H9 (cell line): Measurements from ENCODE around the gene FUT2. TPM values are rescaled to one million over a fixed set of nuclear protein-coding genes. Genes with fewer than 3 reads are reported as not detected.

Experiments used
- DNase-seq: peaks from one replicate; pipeline ENCODE4 v3.0.0-alpha.2; 2017
- H2AFZ ChIP-seq: one replicate; pipeline ENCODE4 v1.6.1; 2013; ENCODE audit warnings: mild to moderate bottlenecking, low read length, control low read depth, moderate library complexity
- H2AK5ac ChIP-seq: 2 replicates; pipeline ENCODE4 v1.6.1; 2013; ENCODE audit warnings: low read length, control low read depth, mixed read lengths; ENCODE audit not compliant: insufficient read length
- H2BK120ac ChIP-seq: one replicate; pipeline ENCODE4 v1.6.1; 2013; ENCODE audit warnings: low read depth, mild to moderate bottlenecking, low read length, control low read depth, inconsistent platforms; ENCODE audit not compliant: poor library complexity, severe bottlenecking
- H2BK12ac ChIP-seq: 2 replicates; pipeline ENCODE4 v1.6.1; 2013; ENCODE audit warnings: low read length, control low read depth, mixed read lengths, low read depth; ENCODE audit not compliant: insufficient read length
- H2BK15ac ChIP-seq: 2 replicates; pipeline ENCODE4 v1.6.1; 2013; ENCODE audit warnings: low read depth, low read length, control low read depth
- H2BK20ac ChIP-seq: one replicate; pipeline ENCODE4 v1.6.1; 2013; ENCODE audit warnings: low read depth, mild to moderate bottlenecking, low read length, control low read depth, inconsistent platforms; ENCODE audit not compliant: poor library complexity, severe bottlenecking
- H2BK5ac ChIP-seq: 2 replicates; pipeline ENCODE4 v1.6.1; 2013; ENCODE audit warnings: low read length, control low read depth, mixed read lengths; ENCODE audit not compliant: insufficient read length
- H3K14ac ChIP-seq: 2 replicates; pipeline ENCODE4 v1.6.1; 2013; ENCODE audit warnings: low read length, control low read depth; ENCODE audit not compliant: insufficient read depth
- H3K18ac ChIP-seq: 2 replicates; pipeline ENCODE4 v1.6.1; 2013; ENCODE audit warnings: low read depth, mild to moderate bottlenecking, mixed read lengths, low read length, control low read depth; ENCODE audit not compliant: insufficient read length
- H3K23ac ChIP-seq: 2 replicates; pipeline ENCODE4 v1.6.1; 2013; ENCODE audit warnings: low read length, control low read depth, mixed read lengths, low read depth; ENCODE audit not compliant: insufficient read length
- H3K23me2 ChIP-seq: 2 replicates; pipeline ENCODE4 v1.6.1; 2013; ENCODE audit warnings: low read depth, mild to moderate bottlenecking, mixed read lengths, low read length, control low read depth; ENCODE audit not compliant: insufficient read length, poor library complexity, severe bottlenecking
- H3K27ac ChIP-seq: 2 replicates; pipeline ENCODE4 v1.5.1; 2013; ENCODE audit warnings: low read length, control low read depth, mixed read lengths, low read depth; ENCODE audit not compliant: insufficient read length
- H3K27me3 ChIP-seq: 2 replicates; pipeline ENCODE4 v1.6.1; 2013; ENCODE audit warnings: low read length, control low read depth, inconsistent platforms; ENCODE audit not compliant: insufficient read depth
- H3K4ac ChIP-seq: 2 replicates; pipeline ENCODE4 v1.6.1; 2013; ENCODE audit warnings: low read depth, mild to moderate bottlenecking, control low read depth, inconsistent platforms, low read length, moderate library complexity
- H3K4me1 ChIP-seq: 2 replicates; pipeline ENCODE4 v1.6.1; 2013; ENCODE audit warnings: low read length, control low read depth, inconsistent platforms; ENCODE audit not compliant: insufficient read depth
- H3K4me2 ChIP-seq: 2 replicates; pipeline ENCODE4 v1.6.1; 2013; ENCODE audit warnings: low read length, control low read depth, mixed read lengths; ENCODE audit not compliant: insufficient read length, insufficient read depth
- H3K56ac ChIP-seq: 2 replicates; pipeline ENCODE4 v1.6.1; 2013; ENCODE audit warnings: low read depth, mild to moderate bottlenecking, mixed read lengths, low read length, control low read depth; ENCODE audit not compliant: insufficient read length
- H3K79me1 ChIP-seq: 2 replicates; pipeline ENCODE4 v1.6.1; 2013; ENCODE audit warnings: low read depth, mild to moderate bottlenecking, moderate library complexity, low read length, control low read depth, inconsistent platforms; ENCODE audit not compliant: insufficient read depth, poor library complexity, severe bottlenecking
- H3K79me2 ChIP-seq: 2 replicates; pipeline ENCODE4 v1.6.1; 2013; ENCODE audit warnings: low read length, control low read depth, inconsistent platforms; ENCODE audit not compliant: insufficient read depth
- H3K9ac ChIP-seq: 2 replicates; pipeline ENCODE4 v1.6.1; 2013; ENCODE audit warnings: low read length, control low read depth, mixed read lengths; ENCODE audit not compliant: insufficient read length; ENCODE audit errors: extremely low read depth
- H3K9me3 ChIP-seq: one replicate; pipeline ENCODE4 v1.6.1; 2013; ENCODE audit warnings: low read depth, low read length, inconsistent platforms; ENCODE audit not compliant: control insufficient read depth
- H3T11ph ChIP-seq: one replicate; pipeline ENCODE4 v1.6.1; 2013; ENCODE audit warnings: mild to moderate bottlenecking, low read length, control low read depth, inconsistent platforms
- H4K20me1 ChIP-seq: one replicate; pipeline ENCODE4 v1.6.1; 2013; ENCODE audit not compliant: control insufficient read depth, insufficient read length, insufficient read depth
- H4K5ac ChIP-seq: 2 replicates; pipeline ENCODE4 v1.6.1; 2013; ENCODE audit warnings: low read depth, mild to moderate bottlenecking, mixed read lengths, low read length, control low read depth; ENCODE audit not compliant: insufficient read length
- H4K8ac ChIP-seq: replicated peaks from 2 replicates; pipeline ENCODE4 v1.6.1; 2013; ENCODE audit warnings: low read length, control low read depth, mixed read lengths, low read depth; ENCODE audit not compliant: insufficient read length
- H4K91ac ChIP-seq: 2 replicates; pipeline ENCODE4 v1.6.1; 2013; ENCODE audit warnings: low read depth, mild to moderate bottlenecking, moderate library complexity, mixed read lengths, low read length, control low read depth; ENCODE audit not compliant: insufficient read length
- H3K27ac Mint-ChIP-seq, 3 experiments: 2 replicates in 2 of 3; 3 replicates in 1 of 3; pipeline ENCODE4 v1.8.0; 2020 to 2021; ENCODE audit warnings: mixed read lengths in 3 of 3, mild to moderate bottlenecking in 1 of 3, moderate library complexity in 1 of 3
- H3K27me3 Mint-ChIP-seq: 2 replicates; pipeline ENCODE4 v1.8.0; 2021; ENCODE audit warnings: low read depth, mild to moderate bottlenecking, moderate library complexity, mixed read lengths
- H3K36me3 Mint-ChIP-seq, 3 experiments: 2 replicates in 2 of 3; 3 replicates in 1 of 3; pipeline ENCODE4 v1.8.0; 2020 to 2021; ENCODE audit warnings: low read depth in 3 of 3, mixed read lengths in 3 of 3; ENCODE audit not compliant: insufficient read depth in 1 of 3
- H3K4me1 Mint-ChIP-seq, 2 experiments: 2 replicates each; pipeline ENCODE4 v1.8.0; 2020; ENCODE audit warnings: mixed read lengths in 2 of 2
- H3K4me3 Mint-ChIP-seq, 2 experiments: 2 replicates in 1 of 2; 3 replicates in 1 of 2; pipeline ENCODE4 v1.8.0; 2020 to 2021; ENCODE audit warnings: mild to moderate bottlenecking in 2 of 2, mixed read lengths in 2 of 2, moderate library complexity in 1 of 2
- H3K9me3 Mint-ChIP-seq, 2 experiments: 2 replicates in 1 of 2; 3 replicates in 1 of 2; pipeline ENCODE4 v1.8.0; 2020; ENCODE audit warnings: mild to moderate bottlenecking in 2 of 2, mixed read lengths in 2 of 2, moderate library complexity in 1 of 2
- WGBS: extraction: QIAGEN DNeasy Blood & Tissue Kit; methylation state at CpG from one replicate; pipeline ENCODE4 v1.1.7; 2013; ENCODE audit warnings: missing lambda C conversion rate, low lambda C conversion rate, mixed read lengths; ENCODE audit not compliant: insufficient read length; ENCODE audit errors: extremely low coverage; 5-methylcytosine and 5-hydroxymethylcytosine counted together
- total RNA-seq: library from RNA; stranded (reverse); gene quantifications from 2 replicates; pipeline ENCODE4 v1.2.1, GENCODE V29; 2021
- TF ChIP-seq, protein P1 (sequence below): fragments of 200-600 bp; sonication (generic); conservative IDR thresholded peaks from 3 replicates; pipeline ENCODE4 v1.8.0; 2021; ENCODE audit warnings: antibody characterized with exemption, mild to moderate bottlenecking

Gene FUT2
- total RNA-seq, 1 experiment from 2014 or later: 11.4 TPM

GRCh38 chr19:48661711-48662090, 34.1 kb upstream of the FUT2 start:
- H4K8ac ChIP-seq: no peak overlapping the region
- H3K79me2 ChIP-seq: no peaks in the 10 kb centered on the region
- H2AFZ ChIP-seq: no peak overlapping the region
- no peaks in the 10 kb centered on the region for H3K79me1 ChIP-seq
- no peak overlapping the region for H2BK15ac ChIP-seq
- H3K4ac ChIP-seq: no peak overlapping the region
- no peak overlapping the region for H3K9ac ChIP-seq
- Mint-ChIP-seq H3K27ac (no peak overlapping the region; a peak in 1 of 7 replicates), H3K27me3 (peaks cover 13% of the 10 kb centered on the region), H3K9me3 (peaks cover 5 to 6% of the 10 kb centered on the region in 2 experiments; a peak in 3 of 5 replicates), H3K4me1 (peaks cover 4 to 11% of the 10 kb centered on the region in 2 experiments), H3K4me3 (no peak overlapping the region), H3K36me3 (peaks cover 0 to 6% (median 5%) of the 10 kb centered on the region in 3 experiments; a peak in 2 of 7 replicates)
- no peak overlapping the region for H2BK12ac ChIP-seq
- H4K5ac ChIP-seq: no peak overlapping the region
- no peak overlapping the region for H3K4me2 ChIP-seq
- no peaks in the 10 kb centered on the region for H3K23me2 ChIP-seq
- no peak overlapping the region for H3K56ac ChIP-seq
- no peak overlapping the region for H3K18ac ChIP-seq
- no CpG with 5 or more reads among the region's 50 CpGs for WGBS
- H4K20me1 ChIP-seq: no peaks in the 10 kb centered on the region
- no peaks in the 10 kb centered on the region for H3K27me3 ChIP-seq
- no peak overlapping the region for H2AK5ac ChIP-seq
- no peak overlapping the region for H3K27ac ChIP-seq
- H3K14ac ChIP-seq: no peak overlapping the region
- no peak overlapping the region for H2BK120ac ChIP-seq
- DNase-seq: no peak
- no peaks in the 10 kb centered on the region for H3K9me3 ChIP-seq
- no peak overlapping the region for H3T11ph ChIP-seq
- no peaks in the 10 kb centered on the region for H3K4me1 ChIP-seq
- TF ChIP-seq, protein P1, sequence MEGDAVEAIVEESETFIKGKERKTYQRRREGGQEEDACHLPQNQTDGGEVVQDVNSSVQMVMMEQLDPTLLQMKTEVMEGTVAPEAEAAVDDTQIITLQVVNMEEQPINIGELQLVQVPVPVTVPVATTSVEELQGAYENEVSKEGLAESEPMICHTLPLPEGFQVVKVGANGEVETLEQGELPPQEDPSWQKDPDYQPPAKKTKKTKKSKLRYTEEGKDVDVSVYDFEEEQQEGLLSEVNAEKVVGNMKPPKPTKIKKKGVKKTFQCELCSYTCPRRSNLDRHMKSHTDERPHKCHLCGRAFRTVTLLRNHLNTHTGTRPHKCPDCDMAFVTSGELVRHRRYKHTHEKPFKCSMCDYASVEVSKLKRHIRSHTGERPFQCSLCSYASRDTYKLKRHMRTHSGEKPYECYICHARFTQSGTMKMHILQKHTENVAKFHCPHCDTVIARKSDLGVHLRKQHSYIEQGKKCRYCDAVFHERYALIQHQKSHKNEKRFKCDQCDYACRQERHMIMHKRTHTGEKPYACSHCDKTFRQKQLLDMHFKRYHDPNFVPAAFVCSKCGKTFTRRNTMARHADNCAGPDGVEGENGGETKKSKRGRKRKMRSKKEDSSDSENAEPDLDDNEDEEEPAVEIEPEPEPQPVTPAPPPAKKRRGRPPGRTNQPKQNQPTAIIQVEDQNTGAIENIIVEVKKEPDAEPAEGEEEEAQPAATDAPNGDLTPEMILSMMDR: no peak
- H4K91ac ChIP-seq: no peak overlapping the region
- H2BK5ac ChIP-seq: no peak overlapping the region
- H3K23ac ChIP-seq: no peak overlapping the region
- H2BK20ac ChIP-seq: no peak overlapping the region
